HG03442 (cell line): ENCODE results near the gene GTF3C4.
A peak's percentile ranks its signal among the peaks of the same experiment; 100 is the strongest.

Experiments
- ATAC-seq: cut with Tn5 transposase; IDR thresholded peaks from one replicate; pipeline ENCODE4 v1.9.1; 2021; ENCODE audit warnings: mild to moderate bottlenecking, moderate library complexity; ENCODE audit not compliant: unreplicated experiment

The GTF3C4 gene, protein sequence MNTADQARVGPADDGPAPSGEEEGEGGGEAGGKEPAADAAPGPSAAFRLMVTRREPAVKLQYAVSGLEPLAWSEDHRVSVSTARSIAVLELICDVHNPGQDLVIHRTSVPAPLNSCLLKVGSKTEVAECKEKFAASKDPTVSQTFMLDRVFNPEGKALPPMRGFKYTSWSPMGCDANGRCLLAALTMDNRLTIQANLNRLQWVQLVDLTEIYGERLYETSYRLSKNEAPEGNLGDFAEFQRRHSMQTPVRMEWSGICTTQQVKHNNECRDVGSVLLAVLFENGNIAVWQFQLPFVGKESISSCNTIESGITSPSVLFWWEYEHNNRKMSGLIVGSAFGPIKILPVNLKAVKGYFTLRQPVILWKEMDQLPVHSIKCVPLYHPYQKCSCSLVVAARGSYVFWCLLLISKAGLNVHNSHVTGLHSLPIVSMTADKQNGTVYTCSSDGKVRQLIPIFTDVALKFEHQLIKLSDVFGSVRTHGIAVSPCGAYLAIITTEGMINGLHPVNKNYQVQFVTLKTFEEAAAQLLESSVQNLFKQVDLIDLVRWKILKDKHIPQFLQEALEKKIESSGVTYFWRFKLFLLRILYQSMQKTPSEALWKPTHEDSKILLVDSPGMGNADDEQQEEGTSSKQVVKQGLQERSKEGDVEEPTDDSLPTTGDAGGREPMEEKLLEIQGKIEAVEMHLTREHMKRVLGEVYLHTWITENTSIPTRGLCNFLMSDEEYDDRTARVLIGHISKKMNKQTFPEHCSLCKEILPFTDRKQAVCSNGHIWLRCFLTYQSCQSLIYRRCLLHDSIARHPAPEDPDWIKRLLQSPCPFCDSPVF

DNA sequence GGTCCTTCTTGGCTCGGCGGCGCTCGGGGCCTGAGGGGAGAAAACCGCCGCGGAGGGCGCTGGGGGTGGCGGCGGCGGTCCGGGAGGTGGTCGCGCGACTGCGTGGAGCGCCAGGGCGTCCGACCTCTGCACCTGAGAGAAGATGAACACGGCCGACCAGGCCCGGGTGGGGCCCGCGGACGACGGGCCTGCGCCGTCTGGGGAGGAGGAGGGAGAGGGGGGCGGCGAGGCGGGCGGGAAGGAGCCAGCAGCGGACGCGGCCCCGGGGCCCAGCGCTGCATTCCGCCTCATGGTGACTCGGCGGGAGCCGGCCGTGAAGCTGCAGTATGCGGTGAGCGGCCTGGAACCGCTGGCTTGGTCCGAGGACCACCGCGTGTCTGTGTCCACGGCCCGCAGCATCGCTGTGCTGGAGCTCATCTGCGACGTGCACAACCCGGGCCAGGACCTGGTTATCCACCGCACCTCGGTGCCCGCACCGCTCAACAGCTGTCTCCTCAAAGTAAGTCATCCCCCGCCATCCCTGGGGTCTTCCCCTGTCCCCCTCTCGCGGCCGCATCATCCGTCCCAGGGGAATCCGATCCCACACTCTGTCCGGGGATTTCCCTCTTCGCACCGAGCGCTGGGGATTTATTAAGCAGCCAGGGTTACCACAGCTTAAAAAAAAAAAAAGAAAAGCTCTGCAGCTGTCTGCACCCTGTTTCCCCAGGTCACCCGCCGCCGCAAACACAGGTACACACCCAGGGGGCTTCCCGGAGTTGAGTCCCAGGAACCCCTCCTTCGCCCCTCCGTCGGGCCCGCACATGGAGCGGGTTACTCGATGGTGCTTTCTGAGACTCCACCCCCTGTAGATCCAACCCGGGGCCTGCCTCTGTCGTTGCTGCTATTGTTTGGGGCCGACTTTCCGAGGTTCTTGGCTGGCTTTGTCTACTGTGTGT, at the start of gene GTF3C4:
Gene GTF3C4, plus strand, starts transcription at position 8 of the 935 bp plus-strand sequence. Its CDS starts 135 bp downstream, at position 143.
- ATAC-seq: peak; percentile 55

DNA sequence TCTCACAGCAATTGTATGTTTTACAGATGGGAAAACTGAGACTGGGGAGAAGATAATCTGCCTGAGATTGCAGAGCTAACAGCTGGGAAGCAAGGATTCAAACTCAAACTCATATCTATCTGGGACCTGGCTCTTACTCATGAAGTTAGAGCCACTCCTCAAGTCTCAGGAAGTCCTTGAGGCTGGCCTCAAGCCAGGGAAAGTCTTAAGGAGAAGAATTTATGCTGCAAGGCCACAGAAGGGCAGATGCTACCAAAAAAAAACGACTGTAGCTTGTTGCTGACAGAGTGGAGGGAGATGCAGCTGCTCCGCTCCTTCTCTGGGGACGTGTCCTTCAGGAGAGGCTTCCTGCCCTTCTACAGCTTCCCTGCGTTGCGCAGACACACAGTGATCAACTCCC, 48.1 kb upstream of the GTF3C4 start:
- no peak for ATAC-seq

DNA sequence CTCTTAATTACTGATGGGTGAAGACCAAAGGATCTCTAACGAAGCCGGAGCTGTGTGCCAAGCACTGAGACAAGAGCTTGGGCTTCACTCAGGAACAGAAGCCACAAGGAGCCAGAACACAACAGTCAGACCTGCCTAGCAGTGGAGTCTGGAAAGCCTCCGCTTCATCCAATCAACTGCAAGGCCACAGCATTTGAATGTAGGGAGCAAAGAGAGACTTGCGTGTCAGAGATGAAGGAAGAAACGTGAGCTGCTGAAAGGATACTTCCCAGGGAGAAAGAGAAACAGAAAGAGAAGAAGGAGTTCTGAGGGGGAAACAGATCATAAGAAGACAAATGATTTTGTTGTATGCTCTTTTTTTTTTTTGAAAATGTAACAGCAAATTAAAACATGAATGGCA, 44.0 kb upstream of the GTF3C4 start:
- ATAC-seq: no peak

DNA sequence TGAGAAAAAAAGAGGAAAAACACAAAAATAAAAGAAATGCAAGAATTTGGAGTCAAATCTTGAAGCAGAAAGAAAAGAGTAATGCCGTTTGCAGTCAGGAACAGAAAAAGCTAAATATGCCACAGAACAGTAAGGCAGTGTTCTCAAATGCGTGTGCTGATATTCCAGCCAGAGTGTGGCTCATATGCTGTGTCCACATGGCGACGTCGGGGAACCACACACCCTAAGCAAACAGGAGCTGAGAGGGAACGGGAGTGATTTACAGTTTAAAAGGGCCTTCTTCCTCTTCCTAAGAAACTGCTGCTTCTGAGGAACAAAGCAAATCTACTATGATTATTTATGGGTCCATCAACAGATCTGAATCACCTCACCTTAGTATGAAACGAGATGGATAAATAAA, 43.2 kb upstream of the GTF3C4 start:
- ATAC-seq: no peak

DNA sequence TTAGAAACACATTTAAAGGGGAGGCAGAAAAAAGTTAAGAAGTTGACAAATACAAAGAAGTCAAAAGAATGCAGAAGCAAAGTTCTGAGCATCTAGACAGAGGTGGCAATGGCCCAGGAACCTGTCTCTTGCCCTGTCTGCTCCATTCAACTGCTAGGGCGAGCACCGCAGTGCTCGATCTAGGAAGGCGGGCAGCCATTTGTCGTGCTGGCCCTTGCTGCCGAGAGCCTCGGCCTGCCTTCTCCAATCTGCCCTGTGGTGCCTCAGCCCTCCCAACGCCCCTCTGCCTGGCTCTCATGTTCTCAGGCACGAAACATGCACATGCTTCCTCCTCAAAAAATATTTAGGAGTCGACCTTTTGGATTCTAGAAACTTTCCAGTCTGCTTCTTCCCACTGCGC, 42.7 kb upstream of the GTF3C4 start:
- ATAC-seq: no peak

DNA sequence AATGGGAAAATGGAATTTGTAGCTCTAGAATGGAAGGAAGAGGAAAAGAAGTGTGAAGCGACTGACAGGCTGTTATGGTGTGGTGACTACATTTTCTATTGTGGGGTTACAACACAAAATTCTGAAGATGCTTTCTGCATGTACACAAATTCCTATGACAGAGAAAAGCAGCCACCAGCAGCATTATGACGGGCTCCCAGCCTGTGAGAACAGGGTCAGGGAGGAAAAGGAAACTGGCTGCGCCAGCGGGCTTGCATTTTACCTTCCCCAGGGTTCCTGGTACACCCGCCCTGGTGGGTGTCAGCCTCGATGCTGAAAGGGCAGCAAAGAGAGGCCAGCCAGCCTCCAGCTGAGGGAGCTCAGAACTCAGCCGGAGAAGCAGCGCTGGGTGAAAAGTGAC, 41.5 kb upstream of the GTF3C4 start:
- ATAC-seq: no peak

DNA sequence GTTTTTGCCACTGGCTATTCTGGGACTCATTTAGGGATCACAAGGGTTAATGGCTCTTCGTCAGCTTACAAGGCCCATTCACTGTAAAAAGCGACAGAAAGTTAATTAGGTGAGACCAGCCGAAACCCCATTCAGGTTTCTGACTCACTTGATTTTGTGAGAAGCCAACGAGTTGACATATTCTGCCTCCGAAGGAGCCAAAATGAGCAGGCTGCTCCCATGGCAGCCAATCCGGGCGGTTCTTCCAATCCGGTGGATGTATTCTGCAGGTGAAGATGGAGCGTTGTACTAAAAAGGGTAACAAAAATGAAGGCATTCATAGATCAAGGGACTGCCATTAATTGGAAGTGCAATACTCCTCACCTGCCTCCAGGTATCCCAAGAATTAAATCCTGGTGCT, 40.1 kb upstream of the GTF3C4 start:
- ATAC-seq: no peak

DNA sequence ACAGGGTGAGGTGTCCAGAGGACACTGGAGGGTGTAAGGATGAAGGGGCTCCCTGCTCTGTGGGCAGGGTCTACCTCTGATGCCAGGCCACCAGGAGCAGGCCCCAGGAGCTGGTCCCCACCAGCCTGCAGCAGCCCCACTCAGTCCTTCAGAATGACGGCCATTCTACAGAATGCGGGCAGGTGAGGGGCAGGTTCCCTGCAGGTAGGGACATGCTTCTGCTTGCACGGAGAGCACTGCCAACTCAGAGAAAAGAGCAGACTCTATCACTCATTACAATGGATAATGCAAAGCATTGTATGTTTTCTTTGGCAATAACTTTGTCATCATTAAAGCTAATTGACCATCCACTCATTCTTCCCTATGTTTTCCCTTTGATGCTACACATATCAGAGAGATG, 39.5 kb upstream of the GTF3C4 start:
- no peak for ATAC-seq

DNA sequence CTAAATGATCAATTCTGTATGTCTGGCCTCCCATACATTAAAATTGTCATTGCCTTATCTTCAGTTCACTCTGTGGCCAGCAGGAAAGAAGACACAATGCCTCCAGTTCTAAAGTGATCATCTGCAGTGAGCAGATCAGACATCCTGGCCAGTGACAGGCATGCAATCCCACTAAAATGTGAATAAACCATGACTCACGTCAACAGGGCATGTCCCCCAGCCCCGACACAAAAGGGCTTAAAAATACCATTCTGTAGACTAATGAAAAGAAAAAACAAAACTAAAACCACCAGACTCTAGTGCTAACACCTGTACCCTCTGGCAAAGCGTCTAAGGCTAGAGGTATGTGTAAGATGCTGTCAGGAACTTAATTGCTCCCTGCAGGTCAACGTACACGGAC, 39.0 kb upstream of the GTF3C4 start:
- ATAC-seq: no peak

DNA sequence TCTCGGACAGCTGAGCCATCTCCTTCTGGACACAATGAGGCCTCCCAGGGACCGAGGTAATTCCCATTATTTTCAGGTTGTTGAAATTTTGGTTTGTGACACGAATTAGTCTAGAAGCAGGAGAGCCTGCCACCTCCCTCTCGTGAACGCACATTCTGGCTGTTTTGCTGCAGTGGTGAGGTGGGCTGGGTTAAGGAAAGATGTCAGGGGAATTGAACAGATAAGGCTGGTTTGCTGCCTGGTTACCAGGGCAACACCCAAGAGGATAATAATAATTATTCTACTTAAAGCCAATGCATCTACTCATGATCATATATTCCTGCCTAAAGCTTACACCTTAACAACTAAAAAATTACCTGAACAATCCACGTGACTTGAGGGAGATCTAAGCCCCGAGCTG, 38.6 kb upstream of the GTF3C4 start:
- no peak for ATAC-seq

DNA sequence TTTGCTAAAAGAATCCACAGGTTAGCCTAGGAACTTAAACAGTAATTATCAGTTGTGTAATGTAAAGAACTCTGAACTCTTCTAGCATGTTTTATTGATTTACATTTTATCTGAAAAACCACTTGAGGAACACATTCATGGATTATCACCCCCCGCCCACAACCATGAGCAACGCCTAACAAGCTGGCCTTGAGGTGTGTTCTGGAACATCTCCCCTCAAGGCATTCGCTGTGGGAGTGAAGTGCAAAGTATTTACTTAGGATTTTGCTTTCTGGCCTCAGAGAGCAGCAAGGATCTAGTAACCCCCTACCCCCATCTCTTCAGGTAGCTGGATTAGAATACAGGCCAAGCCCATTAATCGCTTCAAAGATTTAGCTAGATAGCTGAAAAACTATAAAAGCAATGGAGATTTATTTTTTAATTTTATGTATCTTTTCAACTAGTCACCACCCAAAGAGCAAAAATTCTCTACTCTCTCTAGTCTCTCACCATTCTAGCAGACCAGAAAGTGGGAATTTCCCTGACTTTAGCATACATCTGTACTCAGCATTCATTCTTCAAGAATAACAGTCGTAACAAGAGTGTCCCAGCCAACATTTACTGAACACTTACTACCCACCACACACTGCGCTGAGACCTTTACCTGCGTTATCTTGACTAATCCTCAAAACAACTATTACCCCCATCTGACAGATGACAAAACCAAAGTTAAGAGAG, 37.7 kb upstream of the GTF3C4 start:
- ATAC-seq: no peak

DNA sequence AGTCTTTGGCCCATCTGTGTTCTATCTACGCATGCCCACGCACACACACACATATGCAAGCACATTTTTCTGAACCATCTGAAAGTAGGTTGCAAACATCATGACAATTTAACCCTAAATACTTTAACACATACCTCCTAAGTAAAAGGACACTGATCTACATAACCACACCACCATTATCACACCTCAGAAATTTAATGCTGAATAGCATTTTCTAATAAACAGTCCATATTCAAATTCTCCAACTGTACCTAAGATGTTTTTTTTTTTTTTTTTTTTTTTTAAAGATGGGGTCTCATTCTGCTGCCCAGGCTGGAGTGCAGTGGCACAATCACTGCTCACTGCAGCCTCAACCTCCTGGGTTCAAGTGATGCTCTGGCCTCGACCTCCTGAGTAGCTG, 35.9 kb upstream of the GTF3C4 start:
- no peak for ATAC-seq

DNA sequence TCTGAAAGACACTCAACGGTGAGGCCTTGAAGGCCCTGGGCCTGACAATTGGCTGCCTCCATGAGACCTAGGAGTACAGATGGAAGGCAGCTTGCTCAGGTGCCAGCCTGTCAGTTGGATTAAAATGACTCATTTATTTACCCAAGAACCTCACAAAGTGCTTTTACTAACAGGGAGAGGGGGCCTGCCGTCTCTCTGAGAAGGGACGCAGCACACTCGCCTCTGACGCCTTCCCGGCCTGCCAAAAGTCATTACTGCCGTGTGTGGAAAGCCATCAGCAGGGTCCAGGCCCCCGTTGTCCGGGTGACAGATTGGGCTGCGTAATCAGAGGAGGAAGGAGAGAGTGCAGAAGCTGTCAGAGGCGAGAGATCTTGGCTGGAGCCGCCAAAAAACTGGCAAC, 32.9 kb upstream of the GTF3C4 start:
- no peak for ATAC-seq

DNA sequence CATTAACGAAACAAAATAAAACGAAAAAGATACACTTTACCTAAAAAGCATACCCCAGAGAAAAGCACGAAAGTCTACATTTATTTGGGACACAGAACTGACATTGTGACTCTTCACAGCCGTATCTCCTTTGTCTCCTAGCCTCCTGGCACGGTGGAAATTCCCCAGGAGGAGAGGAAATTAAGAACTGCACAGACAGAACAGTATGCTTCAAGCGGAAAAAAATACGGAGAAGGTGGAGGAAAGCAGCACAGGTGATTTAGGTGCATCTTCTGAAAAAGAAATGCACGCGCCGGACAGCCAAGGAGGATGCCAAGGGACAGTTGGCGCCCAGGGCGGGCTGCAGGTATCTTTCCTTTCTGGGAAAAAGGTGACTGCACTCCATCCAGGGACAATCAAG, 32.5 kb upstream of the GTF3C4 start:
- no peak for ATAC-seq

DNA sequence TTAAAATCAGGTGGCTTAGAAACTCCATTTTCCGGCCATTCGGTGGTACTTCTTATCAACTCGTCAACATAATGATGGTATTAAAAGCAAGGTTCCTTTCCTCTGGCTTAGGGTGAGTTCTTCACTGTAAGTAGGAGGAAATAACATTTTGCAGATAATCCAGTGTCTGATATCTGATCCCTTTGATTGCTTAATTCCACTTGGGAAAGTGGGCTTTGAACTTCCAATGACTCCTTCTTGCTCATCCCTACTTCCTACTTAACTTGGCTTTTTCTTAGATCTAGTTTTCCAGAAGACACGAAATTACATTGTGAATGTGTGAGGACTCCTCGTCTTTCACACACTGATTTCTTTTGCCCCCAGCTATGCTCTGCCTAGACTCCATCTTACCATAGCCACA, 32.0 kb upstream of the GTF3C4 start:
- no peak for ATAC-seq

DNA sequence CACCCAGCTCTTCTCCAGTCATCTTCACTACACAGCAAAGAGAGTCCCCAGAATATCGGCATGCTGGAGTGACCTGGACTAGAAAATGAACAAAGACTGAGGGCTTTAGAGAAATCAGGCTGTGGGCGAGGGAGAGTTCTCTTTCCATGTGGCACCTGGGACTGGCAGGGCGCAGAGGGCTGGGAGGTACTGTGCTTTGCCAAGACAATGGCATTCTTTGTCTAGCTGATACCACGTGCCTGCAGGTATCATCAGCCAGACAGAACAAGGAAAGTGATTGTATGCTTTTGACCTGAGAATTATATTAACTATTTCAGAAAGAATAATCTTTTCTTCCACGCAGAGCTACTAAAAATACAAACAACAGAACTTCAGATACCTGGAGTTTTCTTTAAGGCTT, 30.9 kb upstream of the GTF3C4 start:
- no peak for ATAC-seq

DNA sequence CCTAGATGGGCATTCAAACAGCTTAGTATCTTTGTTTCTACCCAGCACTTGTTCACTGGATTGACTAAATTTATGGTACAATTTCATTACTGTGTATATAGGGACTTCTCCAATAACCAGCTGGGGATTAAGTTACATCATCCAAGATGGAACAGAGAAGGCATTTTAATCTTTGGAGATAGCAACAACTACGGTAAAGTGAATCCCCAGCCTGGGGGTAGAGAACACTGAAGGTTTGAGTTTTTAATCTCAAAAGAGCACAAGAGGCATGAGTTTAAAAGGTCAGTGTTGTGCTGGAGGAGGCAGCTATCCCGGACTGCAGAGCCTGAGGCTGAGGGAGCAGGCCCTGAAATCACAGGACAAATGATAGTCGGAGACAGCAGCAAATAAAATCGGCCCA, 29.0 kb upstream of the GTF3C4 start:
- ATAC-seq: no peak

DNA sequence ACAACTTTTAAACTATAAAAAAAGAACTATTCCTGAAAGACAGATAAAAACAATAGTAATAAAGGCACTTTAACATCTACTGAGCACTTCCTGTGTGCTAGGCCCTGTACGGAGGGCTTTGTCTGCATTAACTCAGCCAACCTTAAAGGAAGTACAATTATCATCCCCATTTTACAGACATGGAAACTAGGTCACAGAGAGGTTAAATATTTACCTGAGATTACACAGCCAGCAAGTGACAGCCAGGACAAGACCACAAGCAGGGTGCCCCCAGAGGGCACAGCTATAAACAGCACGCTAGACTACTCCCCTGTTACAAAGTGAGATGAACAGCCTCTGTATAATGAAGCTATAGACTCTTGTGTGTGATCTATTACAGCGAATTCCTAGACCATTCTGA, 26.0 kb upstream of the GTF3C4 start:
- ATAC-seq: no peak

DNA sequence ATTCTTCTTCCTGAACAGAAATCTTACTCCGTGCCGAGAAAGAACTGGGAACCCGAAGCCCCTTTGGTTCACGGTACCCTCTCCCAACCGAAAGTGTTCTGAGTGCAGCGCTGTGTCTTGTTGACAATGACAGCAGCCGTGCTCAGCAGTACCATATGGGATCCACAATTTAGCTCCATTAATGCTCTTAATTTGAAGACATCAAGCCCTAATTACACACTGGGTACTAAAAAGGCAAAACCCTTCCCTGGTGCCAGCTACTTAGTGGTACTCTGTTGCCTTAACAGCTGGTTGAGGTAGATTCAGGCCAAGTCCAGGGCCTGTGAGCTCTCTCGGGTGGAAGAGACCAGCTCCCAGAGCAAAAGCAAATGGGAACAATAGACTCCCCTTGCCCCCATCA, 25.0 kb upstream of the GTF3C4 start:
- ATAC-seq: no peak

DNA sequence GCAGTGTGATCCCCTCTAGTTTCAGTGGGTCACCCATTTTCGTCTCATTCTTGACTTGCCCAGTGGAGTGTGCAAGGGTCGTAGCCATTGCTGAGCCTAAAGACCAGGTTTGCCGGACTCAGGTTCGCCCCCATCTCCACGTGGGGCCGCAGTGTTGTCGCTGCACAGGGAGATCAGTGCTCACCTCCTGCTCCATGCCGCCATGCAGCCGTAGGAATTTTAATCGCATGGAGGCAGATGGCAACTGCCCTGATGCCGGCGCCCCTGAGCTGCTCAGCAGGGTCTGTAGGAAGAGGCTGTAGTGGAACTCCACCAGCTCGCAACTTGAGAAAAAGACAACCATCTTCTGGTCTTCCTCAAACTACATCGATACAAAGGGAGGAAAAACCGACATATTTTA, 24.6 kb upstream of the GTF3C4 start:
- ATAC-seq: no peak

DNA sequence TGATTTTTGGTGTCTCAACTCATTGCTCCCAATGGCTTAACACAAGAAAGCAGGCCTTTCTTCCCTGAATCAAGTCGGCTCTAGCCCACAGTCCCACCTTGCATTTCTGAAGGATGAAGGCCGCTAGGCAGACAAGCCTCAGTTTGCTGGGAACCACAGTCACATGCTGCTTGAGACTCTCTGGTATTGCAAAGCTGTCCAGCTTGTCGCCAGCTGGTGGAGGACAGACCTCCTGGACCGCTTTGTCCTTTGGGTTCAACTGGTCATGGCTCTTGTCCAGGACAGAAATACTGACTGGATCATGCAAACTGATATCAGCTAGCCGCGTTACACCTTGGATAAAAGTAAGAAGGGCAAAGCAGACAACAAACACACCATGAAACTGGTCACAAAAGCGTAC, 23.5 kb upstream of the GTF3C4 start:
- no peak for ATAC-seq
